ENCODE data around the gene DUSP7.

DNA sequence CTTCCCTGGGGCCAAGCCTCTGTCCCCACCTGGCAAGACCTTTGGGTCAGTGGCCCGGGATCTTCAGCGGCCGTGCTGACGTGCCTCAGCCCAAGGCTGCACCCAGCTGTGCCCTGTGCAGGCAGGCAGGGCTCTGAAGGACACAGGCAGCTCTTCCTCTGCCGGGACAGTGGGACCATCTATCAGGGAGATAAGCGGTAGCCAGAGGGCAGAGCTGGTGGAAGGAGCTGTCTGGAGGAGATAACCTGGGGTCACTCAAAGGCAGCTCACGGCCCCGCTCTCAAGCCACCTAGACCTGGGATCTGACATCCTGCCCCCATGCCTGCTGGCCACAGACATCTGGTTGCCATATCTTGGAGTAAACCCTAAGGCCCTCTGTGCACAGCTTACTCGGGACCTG lies 27.3 kb downstream of the DUSP7 start:
- TF ChIP-seq EZH2phosphoT487 (conservative IDR thresholded peaks at IDR 0.05; ENCODE audit: low read length) = no peak
- TF ChIP-seq, protein P1, sequence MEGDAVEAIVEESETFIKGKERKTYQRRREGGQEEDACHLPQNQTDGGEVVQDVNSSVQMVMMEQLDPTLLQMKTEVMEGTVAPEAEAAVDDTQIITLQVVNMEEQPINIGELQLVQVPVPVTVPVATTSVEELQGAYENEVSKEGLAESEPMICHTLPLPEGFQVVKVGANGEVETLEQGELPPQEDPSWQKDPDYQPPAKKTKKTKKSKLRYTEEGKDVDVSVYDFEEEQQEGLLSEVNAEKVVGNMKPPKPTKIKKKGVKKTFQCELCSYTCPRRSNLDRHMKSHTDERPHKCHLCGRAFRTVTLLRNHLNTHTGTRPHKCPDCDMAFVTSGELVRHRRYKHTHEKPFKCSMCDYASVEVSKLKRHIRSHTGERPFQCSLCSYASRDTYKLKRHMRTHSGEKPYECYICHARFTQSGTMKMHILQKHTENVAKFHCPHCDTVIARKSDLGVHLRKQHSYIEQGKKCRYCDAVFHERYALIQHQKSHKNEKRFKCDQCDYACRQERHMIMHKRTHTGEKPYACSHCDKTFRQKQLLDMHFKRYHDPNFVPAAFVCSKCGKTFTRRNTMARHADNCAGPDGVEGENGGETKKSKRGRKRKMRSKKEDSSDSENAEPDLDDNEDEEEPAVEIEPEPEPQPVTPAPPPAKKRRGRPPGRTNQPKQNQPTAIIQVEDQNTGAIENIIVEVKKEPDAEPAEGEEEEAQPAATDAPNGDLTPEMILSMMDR (IDR thresholded peaks at IDR 0.05; ENCODE audit: insufficient read depth, low read length, poor library complexity, severe bottlenecking) = no peak

All from SU-DHL-6 (cell line).